Upper lobe of right lung (tissue), 1 donor: ENCODE data around the gene FBXL3. TPM values are rescaled to one million over a fixed set of nuclear protein-coding genes. Genes with fewer than 3 reads are reported as not detected.

ENCODE experiments used
- ATAC-seq: fragments of 200-7000 bp; cut with Tn5 transposase; one replicate; pipeline ENCODE4 v1.9.1; 2020; ENCODE audit warnings: mild to moderate bottlenecking, moderate library complexity
- DNase-seq: peaks from one replicate; pipeline ENCODE4 v3.0.0-alpha.2; 2020
- H3K27ac ChIP-seq: fragments of 200-600 bp; one replicate; pipeline ENCODE4 v1.8.0; 2022
- H3K27me3 ChIP-seq: fragments of 200-600 bp; one replicate; pipeline ENCODE4 v1.8.0; 2022; ENCODE audit warnings: mild to moderate bottlenecking
- H3K36me3 ChIP-seq: fragments of 200-600 bp; one replicate; pipeline ENCODE4 v1.8.0; 2022
- H3K4me1 ChIP-seq: fragments of 200-600 bp; one replicate; pipeline ENCODE4 v1.8.0; 2022
- H3K4me3 ChIP-seq: fragments of 200-600 bp; one replicate; pipeline ENCODE4 v1.8.0; 2022; ENCODE audit warnings: mild to moderate bottlenecking
- H3K9me3 ChIP-seq: fragments of 200-600 bp; one replicate; pipeline ENCODE4 v1.8.0; 2022
- intact Hi-C: fragments of 100-400 bp; cut with DNase I; formaldehyde crosslinking; loops from one replicate; pipeline ENCODE4 v1.11.0; 2022
- total RNA-seq: library from RNA; stranded (reverse); fragmentation: NEBNext Ultra II Directional; extraction: Animal tissue kit (Norgen Biotek cat#: 25700); gene quantifications from one replicate; pipeline ENCODE4 v1.2.1, GENCODE V29; 2021
- TF ChIP-seq, protein P1 (sequence below): fragments of 200-600 bp; IDR thresholded peaks from one replicate; pipeline ENCODE4 v1.8.0; 2022; ENCODE audit warnings: antibody characterized with exemption
- donor health status: DM: no; HTN: yes; CAD: no; lungs with severe emphysema.

Gene FBXL3
- total RNA-seq, 1 donor from 2014 or later: 49.4 TPM

DNA sequence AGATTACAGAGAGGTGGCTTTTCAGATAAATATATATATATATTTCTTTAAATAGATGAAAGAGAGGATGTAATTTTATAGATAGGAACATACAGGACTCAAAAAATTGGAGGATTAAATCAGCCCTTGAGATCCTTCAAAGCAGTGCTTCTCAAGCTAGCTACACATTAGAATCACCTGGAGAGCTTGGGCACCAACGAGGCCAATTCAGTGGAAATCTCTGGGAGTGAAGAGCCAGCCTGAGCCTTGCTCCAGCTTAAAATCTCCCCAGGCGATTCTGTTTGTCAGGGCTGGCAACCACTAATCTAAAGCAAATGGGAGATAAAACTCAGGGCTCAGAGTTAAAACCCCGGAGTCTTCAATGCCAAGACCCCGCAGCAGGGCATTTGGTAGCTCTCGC is 50.0 kb downstream of the FBXL3 start:
- Histone ChIP-seq H3K27ac (no peak overlapping the region), H3K36me3 (no peaks in the 10 kb centered on the region), H3K27me3 (peaks cover 11% of the 10 kb centered on the region), H3K9me3 (no peaks in the 10 kb centered on the region), H3K4me1 (peaks cover 3% of the 10 kb centered on the region), H3K4me3 (no peak overlapping the region)
- TF ChIP-seq, protein P1, sequence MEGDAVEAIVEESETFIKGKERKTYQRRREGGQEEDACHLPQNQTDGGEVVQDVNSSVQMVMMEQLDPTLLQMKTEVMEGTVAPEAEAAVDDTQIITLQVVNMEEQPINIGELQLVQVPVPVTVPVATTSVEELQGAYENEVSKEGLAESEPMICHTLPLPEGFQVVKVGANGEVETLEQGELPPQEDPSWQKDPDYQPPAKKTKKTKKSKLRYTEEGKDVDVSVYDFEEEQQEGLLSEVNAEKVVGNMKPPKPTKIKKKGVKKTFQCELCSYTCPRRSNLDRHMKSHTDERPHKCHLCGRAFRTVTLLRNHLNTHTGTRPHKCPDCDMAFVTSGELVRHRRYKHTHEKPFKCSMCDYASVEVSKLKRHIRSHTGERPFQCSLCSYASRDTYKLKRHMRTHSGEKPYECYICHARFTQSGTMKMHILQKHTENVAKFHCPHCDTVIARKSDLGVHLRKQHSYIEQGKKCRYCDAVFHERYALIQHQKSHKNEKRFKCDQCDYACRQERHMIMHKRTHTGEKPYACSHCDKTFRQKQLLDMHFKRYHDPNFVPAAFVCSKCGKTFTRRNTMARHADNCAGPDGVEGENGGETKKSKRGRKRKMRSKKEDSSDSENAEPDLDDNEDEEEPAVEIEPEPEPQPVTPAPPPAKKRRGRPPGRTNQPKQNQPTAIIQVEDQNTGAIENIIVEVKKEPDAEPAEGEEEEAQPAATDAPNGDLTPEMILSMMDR: no peak
- DNase-seq (no peak), ATAC-seq (no peak)
- intact Hi-C loops: no loop called here

DNA sequence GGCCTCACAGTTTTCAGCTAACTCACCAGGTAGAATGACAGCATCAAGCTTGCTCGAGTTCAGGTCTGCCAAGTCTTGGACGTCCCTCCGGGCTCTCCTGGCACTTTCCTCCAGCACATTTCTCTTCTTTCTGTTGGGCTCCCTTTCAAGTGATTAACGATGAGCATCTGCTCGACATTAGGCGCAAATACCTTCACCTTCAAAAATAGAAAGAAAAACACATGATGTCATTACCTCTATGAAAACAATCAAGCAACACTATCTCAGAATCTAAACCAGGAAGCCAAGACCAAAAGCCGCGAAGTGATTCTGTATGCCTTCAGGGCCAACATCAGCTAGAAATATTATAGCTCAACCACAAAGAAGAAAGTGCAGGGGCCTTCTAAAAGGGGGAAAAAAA is 50.5 kb downstream of the FBXL3 start:
- H3K9me3 ChIP-seq: no peaks in the 10 kb centered on the region
- intact Hi-C loops: no loop called here
- peaks cover 3% of the 10 kb centered on the region for H3K4me1 ChIP-seq
- no peaks in the 10 kb centered on the region for H3K36me3 ChIP-seq
- peaks cover 10% of the 10 kb centered on the region for H3K27me3 ChIP-seq
- no peak for ATAC-seq
- H3K27ac ChIP-seq: no peak overlapping the region
- no peak overlapping the region for H3K4me3 ChIP-seq
- TF ChIP-seq, protein P1: no peak
- no peak for DNase-seq

GRCh38 chr13:76975863-76976262 is 51.1 kb downstream of the FBXL3 start:
- Histone ChIP-seq H3K27ac (no peak overlapping the region), H3K36me3 (no peaks in the 10 kb centered on the region), H3K4me1 (peaks cover 3% of the 10 kb centered on the region), H3K27me3 (peaks cover 7% of the 10 kb centered on the region), H3K4me3 (no peak overlapping the region), H3K9me3 (no peaks in the 10 kb centered on the region)
- intact Hi-C loops: no loop called here
- DNase-seq (no peak), ATAC-seq (no peak)
- TF ChIP-seq, protein P1: no peak

- no peaks in the 10 kb centered on the region for H3K36me3 ChIP-seq
- no peak for ATAC-seq
- no peak for DNase-seq
- no peak overlapping the region for H3K4me3 ChIP-seq
- H3K9me3 ChIP-seq: no peaks in the 10 kb centered on the region
- H3K4me1 ChIP-seq: peaks cover under 1% of the 10 kb centered on the region
- H3K27ac ChIP-seq: no peak overlapping the region
- H3K27me3 ChIP-seq: no peaks in the 10 kb centered on the region
- TF ChIP-seq, protein P1: no peak
- intact Hi-C loops: no loop called here
These were observed 52.4 kb downstream of the FBXL3 start for GRCh38 chr13:76974618-76974975.

- no peak for ATAC-seq
- no peaks in the 10 kb centered on the region for H3K27me3 ChIP-seq
- TF ChIP-seq, protein P1: no peak
- H3K4me1 ChIP-seq: no peaks in the 10 kb centered on the region
- no peaks in the 10 kb centered on the region for H3K36me3 ChIP-seq
- no peak for DNase-seq
- no peaks in the 10 kb centered on the region for H3K9me3 ChIP-seq
- no peak overlapping the region for H3K4me3 ChIP-seq
- H3K27ac ChIP-seq: no peak overlapping the region
- intact Hi-C loops: no loop called here
These were observed 52.9 kb downstream of the FBXL3 start for GRCh38 chr13:76973920-76974617.
